GM12891 (cell line): ENCODE results near the gene SRPK1.

Source experiments
- POLR2A ChIP-seq: IDR thresholded peaks from 2 replicates; pipeline ENCODE4 v1.6.1; 2011; ENCODE audit warnings: low read depth, low read length, control low read depth
- POLR2AphosphoS5 ChIP-seq: IDR thresholded peaks from 2 replicates; pipeline ENCODE4 v1.6.1; 2011; ENCODE audit warnings: low read depth, low read length, control low read depth
- POU2F2 ChIP-seq: IDR thresholded peaks from 2 replicates; pipeline ENCODE4 v1.6.1; 2011; ENCODE audit warnings: low read depth, mild to moderate bottlenecking, control low read depth, low read length, moderate library complexity
- TAF1 ChIP-seq: IDR thresholded peaks from 2 replicates; pipeline ENCODE4 v1.6.1; 2011; ENCODE audit warnings: low read depth, low read length, control low read depth

- no peak for TF ChIP-seq POLR2A
- no peak for TF ChIP-seq POLR2AphosphoS5
- TF ChIP-seq POU2F2: no peak
- TF ChIP-seq TAF1: no peak
Observed at GRCh38 chr6:35968821-35969220, 47.9 kb upstream of the SRPK1 start.
